ENCODE measurements around the gene CAPN10.

DNA sequence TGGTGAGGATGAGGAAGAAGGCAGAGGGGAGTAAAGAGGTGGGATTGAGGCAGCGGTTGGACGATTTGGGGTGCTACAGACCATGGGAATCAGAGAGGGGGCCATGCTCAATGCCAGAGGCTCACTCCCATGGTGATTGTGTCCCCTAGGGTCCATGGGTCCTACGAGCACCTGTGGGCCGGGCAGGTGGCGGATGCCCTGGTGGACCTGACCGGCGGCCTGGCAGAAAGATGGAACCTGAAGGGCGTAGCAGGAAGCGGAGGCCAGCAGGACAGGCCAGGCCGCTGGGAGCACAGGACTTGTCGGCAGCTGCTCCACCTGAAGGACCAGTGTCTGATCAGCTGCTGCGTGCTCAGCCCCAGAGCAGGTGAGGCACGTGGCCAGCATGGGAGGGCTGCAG lies 5.2 kb downstream of the CAPN10 start:
- TF ChIP-seq, protein P1, sequence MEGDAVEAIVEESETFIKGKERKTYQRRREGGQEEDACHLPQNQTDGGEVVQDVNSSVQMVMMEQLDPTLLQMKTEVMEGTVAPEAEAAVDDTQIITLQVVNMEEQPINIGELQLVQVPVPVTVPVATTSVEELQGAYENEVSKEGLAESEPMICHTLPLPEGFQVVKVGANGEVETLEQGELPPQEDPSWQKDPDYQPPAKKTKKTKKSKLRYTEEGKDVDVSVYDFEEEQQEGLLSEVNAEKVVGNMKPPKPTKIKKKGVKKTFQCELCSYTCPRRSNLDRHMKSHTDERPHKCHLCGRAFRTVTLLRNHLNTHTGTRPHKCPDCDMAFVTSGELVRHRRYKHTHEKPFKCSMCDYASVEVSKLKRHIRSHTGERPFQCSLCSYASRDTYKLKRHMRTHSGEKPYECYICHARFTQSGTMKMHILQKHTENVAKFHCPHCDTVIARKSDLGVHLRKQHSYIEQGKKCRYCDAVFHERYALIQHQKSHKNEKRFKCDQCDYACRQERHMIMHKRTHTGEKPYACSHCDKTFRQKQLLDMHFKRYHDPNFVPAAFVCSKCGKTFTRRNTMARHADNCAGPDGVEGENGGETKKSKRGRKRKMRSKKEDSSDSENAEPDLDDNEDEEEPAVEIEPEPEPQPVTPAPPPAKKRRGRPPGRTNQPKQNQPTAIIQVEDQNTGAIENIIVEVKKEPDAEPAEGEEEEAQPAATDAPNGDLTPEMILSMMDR (IDR thresholded peaks at IDR 0.05): no peak
- TF ChIP-seq POLR2A (IDR thresholded peaks at IDR 0.05) (no peak), POLR2AphosphoS5 (IDR thresholded peaks at IDR 0.05; ENCODE audit: insufficient read depth in 1 of 2, low read depth in 1 of 2) (no peak)

All from vagina (tissue), 2 donors.